ENCODE data around the gene ATOSB. TPM values are rescaled to one million over a fixed set of nuclear protein-coding genes. Genes with fewer than 3 reads are reported as not detected.

Gene ATOSB
- polyA plus RNA-seq, 1 donor (not counting 4 experiments of a cell fraction or from before 2014, with no cell fraction given), result 32.7 TPM

DNA sequence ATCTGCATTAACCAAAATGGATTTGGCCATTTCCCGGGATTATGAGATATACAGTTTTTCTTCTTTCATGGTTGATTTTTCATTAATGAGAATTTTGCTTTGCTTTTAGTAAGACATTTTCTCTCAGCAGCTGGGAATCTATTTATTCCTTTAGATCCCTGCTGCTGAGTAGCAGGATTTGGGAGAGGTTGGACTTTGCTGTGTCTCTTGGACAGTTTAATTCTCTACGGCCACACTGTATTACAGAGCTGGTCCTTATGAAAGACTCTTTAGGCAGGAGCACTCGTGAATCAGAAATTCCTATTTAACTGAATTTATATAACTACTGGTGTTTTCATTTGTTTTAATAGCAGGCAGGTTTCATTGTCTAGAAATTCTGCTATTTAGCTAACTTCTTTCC is 47.8 kb upstream of the ATOSB start:
- H3K27me3 ChIP-seq (ENCODE audit: control insufficient read depth, extremely low read depth, insufficient read depth, low read length), result no peaks in the 10 kb centered on the region
- no peaks in the 10 kb centered on the region for H3K9me1 ChIP-seq (ENCODE audit: control insufficient read depth, extremely low read depth, insufficient read depth, low read length)
- H3K36me3 ChIP-seq (ENCODE audit: control insufficient read depth in 2 of 2, extremely low read depth in 1 of 2, insufficient read depth in 2 of 2, low read length in 2 of 2), result no peaks in the 10 kb centered on the region
- dilution Hi-C loops (cut with MboI; ENCODE audit: extremely low pct_ligation_motif_present, low sequenced_read_pairs), result no loop called here
- TF ChIP-seq CTCF (optimal IDR thresholded peaks at IDR 0.05 in 1 of 3, IDR thresholded peaks at IDR 0.05 in 1 of 3, conservative IDR thresholded peaks at IDR 0.05 in 1 of 3; ENCODE audit: extremely low read depth in 1 of 3, insufficient read depth in 2 of 3, low read length in 3 of 3) (no peak), EZH2 (IDR thresholded peaks at IDR 0.05; ENCODE audit: low read length) (no peak)
- DNase-seq (ENCODE audit: low read depth, low spot score) (no peak), FAIRE-seq (no peak)
- H3K27ac ChIP-seq (ENCODE audit: control insufficient read depth, insufficient read depth, low read length), result no peak overlapping the region
- H3K9ac ChIP-seq (ENCODE audit: control insufficient read depth, extremely low read depth, insufficient read depth, low read length), result no peak overlapping the region
- H3K4me2 ChIP-seq (ENCODE audit: control insufficient read depth, extremely low read depth, insufficient read depth, low read depth, low read length), result peak overlapping the region; percentile 69
- H3K9me3 ChIP-seq (ENCODE audit: control insufficient read depth, low read depth, low read length), result no peaks in the 10 kb centered on the region
- peaks cover 9% of the 10 kb centered on the region for H3K4me1 ChIP-seq (ENCODE audit: control insufficient read depth, extremely low read depth, insufficient read depth, low read length)
- no peak overlapping the region for H2AFZ ChIP-seq (ENCODE audit: control insufficient read depth, low read length)
- no peaks in the 10 kb centered on the region for H3K79me2 ChIP-seq (ENCODE audit: control insufficient read depth, insufficient read depth, low read length)
- H3K4me3 ChIP-seq (ENCODE audit: control insufficient read depth in 2 of 3, extremely low read depth in 1 of 3, insufficient read depth in 2 of 3, low read depth in 1 of 3, low read length in 3 of 3), result no peak overlapping the region
- no peaks in the 10 kb centered on the region for H4K20me1 ChIP-seq (ENCODE audit: control insufficient read depth, extremely low read depth, insufficient read depth, low read length)

GRCh38 chr9:35162605-35163315 is 47.1 kb upstream of the ATOSB start:
- H3K4me1 ChIP-seq (ENCODE audit: control insufficient read depth, extremely low read depth, insufficient read depth, low read length), result peaks cover 9% of the 10 kb centered on the region
- DNase-seq (ENCODE audit: low read depth, low spot score) (no peak), FAIRE-seq (peak; percentile 20)
- no peaks in the 10 kb centered on the region for H3K27me3 ChIP-seq (ENCODE audit: control insufficient read depth, extremely low read depth, insufficient read depth, low read length)
- no peaks in the 10 kb centered on the region for H4K20me1 ChIP-seq (ENCODE audit: control insufficient read depth, extremely low read depth, insufficient read depth, low read length)
- H3K4me2 ChIP-seq (ENCODE audit: control insufficient read depth, extremely low read depth, insufficient read depth, low read depth, low read length), result peak overlapping the region; percentile 69
- dilution Hi-C loops (cut with MboI; ENCODE audit: extremely low pct_ligation_motif_present, low sequenced_read_pairs), result no loop called here
- no peaks in the 10 kb centered on the region for H3K9me3 ChIP-seq (ENCODE audit: control insufficient read depth, low read depth, low read length)
- H3K9me1 ChIP-seq (ENCODE audit: control insufficient read depth, extremely low read depth, insufficient read depth, low read length), result no peaks in the 10 kb centered on the region
- peak overlapping the region; percentile 51 for H3K9ac ChIP-seq (ENCODE audit: control insufficient read depth, extremely low read depth, insufficient read depth, low read length)
- no peak overlapping the region for H3K27ac ChIP-seq (ENCODE audit: control insufficient read depth, insufficient read depth, low read length)
- H3K36me3 ChIP-seq (ENCODE audit: control insufficient read depth in 2 of 2, extremely low read depth in 1 of 2, insufficient read depth in 2 of 2, low read length in 2 of 2), result no peaks in the 10 kb centered on the region
- H3K79me2 ChIP-seq (ENCODE audit: control insufficient read depth, insufficient read depth, low read length), result no peaks in the 10 kb centered on the region
- H2AFZ ChIP-seq (ENCODE audit: control insufficient read depth, low read length), result peak overlapping the region; percentile 73
- TF ChIP-seq CTCF (optimal IDR thresholded peaks at IDR 0.05 in 1 of 3, IDR thresholded peaks at IDR 0.05 in 1 of 3, conservative IDR thresholded peaks at IDR 0.05 in 1 of 3; ENCODE audit: extremely low read depth in 1 of 3, insufficient read depth in 2 of 3, low read length in 3 of 3) (no peak), EZH2 (IDR thresholded peaks at IDR 0.05; ENCODE audit: low read length) (no peak)
- peak overlapping the region; percentile 54 to 95 (median 73) for H3K4me3 ChIP-seq (ENCODE audit: control insufficient read depth in 2 of 3, extremely low read depth in 1 of 3, insufficient read depth in 2 of 3, low read depth in 1 of 3, low read length in 3 of 3)

All from keratinocyte (primary cell).